T-helper 2 cell treated with Interferon-gamma antibody and Interleukin-4, amounts not matched to agents 5 μg/mL and 100 μg/mL, for 36 hours (primary cell): ENCODE data around the gene RAC2.

Experiments
- DNase-seq: peaks from one replicate; pipeline ENCODE4 v3.0.0; 2021; ENCODE audit warnings: low spot score
- H3K27ac Mint-ChIP-seq: one replicate; pipeline ENCODE4 v1.8.0; 2021; ENCODE audit warnings: mild to moderate bottlenecking, mixed read lengths
- H3K27me3 Mint-ChIP-seq: one replicate; pipeline ENCODE4 v1.8.0; 2021; ENCODE audit warnings: low read depth, mixed read lengths
- H3K36me3 Mint-ChIP-seq: one replicate; pipeline ENCODE4 v1.8.0; 2021; ENCODE audit warnings: low read depth, mixed read lengths
- H3K4me1 Mint-ChIP-seq: one replicate; pipeline ENCODE4 v1.8.0; 2021; ENCODE audit warnings: low read depth, mixed read lengths
- H3K4me3 Mint-ChIP-seq: one replicate; pipeline ENCODE4 v1.8.0; 2022; ENCODE audit warnings: mild to moderate bottlenecking, moderate library complexity, mixed read lengths
- H3K9me3 Mint-ChIP-seq: one replicate; pipeline ENCODE4 v1.8.0; 2021; ENCODE audit warnings: mixed read lengths

RAC2 gene

DNA sequence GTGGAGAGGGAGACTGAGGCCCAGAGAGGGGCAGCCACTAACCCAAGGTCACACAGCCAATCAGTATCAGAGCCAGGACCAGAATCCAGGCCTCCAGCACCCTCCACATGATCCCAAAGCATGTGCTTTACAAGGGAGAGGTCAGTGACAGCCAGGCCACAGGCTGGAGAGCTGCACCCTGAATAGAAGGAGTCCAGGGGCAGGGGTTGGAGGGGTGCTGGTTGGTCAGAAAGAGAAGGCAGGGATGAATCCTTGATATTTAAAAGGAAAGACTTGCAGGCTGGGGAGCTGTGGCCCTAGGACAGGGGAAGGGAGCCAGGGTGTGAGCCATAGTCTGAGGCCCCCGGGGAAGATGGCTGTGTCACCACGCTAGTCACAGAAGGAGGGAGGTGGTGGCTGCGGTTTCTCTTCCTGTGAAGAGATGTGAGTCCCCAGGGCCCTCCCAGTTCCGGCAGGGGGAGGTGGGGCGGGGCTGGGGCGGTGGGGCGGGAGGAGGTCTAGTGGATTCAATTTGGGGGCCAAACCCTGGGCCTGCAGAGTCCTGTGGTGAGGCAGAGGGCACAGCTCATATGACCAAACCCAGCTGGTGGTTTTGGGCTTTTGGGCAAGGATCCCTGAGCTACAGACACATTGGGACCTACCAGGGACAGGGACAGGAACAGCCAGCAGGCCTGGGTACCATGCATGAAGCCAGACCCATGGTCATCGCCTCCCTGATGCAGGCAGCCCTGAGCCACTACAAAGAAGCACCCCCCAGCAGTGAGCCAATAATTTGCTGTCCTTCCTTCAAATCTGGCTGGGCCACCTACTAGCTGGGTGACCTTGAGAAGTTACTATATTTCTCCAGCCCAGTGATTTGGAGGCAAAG is 14.0 kb downstream of the RAC2 start:
- no peaks in the 10 kb centered on the region for H3K27me3 Mint-ChIP-seq
- H3K4me1 Mint-ChIP-seq = peaks cover 78% of the 10 kb centered on the region
- H3K36me3 Mint-ChIP-seq = peaks cover 84% of the 10 kb centered on the region
- DNase-seq = peak; percentile 88
- H3K27ac Mint-ChIP-seq = peak overlapping the region; percentile 98
- peak overlapping the region; percentile 72 for H3K4me3 Mint-ChIP-seq
- H3K9me3 Mint-ChIP-seq = no peaks in the 10 kb centered on the region

DNA sequence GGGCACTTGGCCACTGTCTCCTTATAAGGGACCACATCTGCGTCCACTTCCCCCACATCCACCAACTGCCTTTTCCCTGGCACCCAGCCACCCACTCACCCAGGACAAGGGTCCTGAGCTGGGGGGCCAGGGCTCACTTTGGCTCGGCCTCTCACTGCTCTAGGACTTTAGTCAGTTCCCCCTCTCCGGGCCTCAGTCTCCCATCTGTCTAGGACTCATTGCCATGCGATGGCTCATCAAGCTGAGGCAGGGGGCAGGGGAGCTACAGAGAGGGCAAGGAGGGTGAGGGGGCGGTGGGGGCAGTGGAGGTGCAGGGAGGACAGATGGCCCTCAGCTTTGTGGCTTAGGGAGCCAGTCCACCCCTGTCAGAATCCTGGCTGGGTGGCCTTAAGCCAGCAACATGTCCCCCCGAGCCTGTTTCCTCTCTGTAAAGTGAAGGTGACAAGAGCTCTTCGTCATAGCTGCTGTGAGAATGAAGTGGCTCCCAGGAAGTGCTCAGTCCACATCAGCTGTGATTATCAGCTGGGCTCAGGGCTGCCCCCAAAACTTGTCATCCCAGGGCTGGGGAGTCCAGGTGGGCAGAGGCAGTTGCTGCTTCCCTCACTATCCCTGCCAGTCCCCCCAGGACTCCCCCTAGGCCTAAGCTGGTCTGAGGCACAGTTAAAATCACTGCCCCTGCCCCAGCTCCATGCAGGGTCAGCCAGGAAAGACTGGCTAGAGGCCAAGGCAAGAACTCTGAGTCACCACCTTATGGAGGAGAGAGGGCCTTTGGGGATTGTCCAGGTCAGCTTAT is 14.9 kb downstream of the RAC2 start:
- DNase-seq = no peak
- peak overlapping the region; percentile 98 for H3K27ac Mint-ChIP-seq
- peaks cover 80% of the 10 kb centered on the region for H3K4me1 Mint-ChIP-seq
- H3K36me3 Mint-ChIP-seq = peaks cover 85% of the 10 kb centered on the region
- no peaks in the 10 kb centered on the region for H3K27me3 Mint-ChIP-seq
- no peaks in the 10 kb centered on the region for H3K9me3 Mint-ChIP-seq
- peak overlapping the region; percentile 72 for H3K4me3 Mint-ChIP-seq

DNA sequence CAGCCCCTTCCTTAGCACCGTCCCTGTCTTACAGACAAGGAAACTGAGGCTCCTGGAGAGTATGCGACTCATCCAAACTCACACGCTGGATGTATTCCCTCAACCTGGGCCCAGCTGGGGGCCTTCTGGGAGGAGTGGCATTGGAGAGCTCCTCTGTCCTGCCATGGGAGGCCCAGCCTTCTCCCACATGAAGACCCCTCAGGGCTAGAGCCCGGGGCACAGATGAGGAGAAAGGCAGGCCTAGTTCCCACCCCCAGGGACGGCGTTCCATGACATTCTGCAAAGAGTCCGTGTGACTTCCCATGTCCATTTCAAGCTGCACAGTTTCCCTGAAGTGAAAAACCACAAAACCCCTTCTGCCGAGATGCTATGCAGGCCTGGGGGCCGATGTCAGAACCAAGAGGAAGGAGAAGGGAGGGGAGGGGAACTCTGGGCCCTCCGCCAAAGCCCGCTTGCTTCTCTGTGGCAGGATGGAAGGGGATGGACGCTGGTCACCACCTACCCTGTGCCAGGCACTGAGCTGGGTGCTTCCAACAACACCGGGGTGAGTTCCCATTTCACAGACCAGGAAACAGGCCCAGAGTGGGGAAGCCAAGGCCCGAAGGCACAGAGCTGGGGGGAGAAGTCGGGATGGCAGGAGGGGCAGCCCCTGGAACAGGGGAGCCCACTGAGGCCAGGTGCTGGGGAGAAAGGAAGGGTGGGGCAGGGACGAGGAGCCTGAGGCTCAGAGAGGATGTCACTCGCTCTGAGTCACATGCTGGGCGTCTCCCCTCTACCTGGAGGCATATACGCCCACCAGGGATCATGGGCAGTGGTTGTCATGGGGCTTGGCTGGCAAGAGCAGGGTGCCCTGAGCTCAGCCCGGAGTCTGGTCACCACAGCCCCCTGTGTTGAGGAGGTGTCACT is 15.7 kb downstream of the RAC2 start:
- H3K36me3 Mint-ChIP-seq = peaks cover 85% of the 10 kb centered on the region
- H3K4me3 Mint-ChIP-seq = peak overlapping the region; percentile 72
- peak overlapping the region; percentile 98 for H3K27ac Mint-ChIP-seq
- H3K9me3 Mint-ChIP-seq = no peaks in the 10 kb centered on the region
- H3K27me3 Mint-ChIP-seq = no peaks in the 10 kb centered on the region
- H3K4me1 Mint-ChIP-seq = peaks cover 80% of the 10 kb centered on the region
- no peak for DNase-seq

DNA sequence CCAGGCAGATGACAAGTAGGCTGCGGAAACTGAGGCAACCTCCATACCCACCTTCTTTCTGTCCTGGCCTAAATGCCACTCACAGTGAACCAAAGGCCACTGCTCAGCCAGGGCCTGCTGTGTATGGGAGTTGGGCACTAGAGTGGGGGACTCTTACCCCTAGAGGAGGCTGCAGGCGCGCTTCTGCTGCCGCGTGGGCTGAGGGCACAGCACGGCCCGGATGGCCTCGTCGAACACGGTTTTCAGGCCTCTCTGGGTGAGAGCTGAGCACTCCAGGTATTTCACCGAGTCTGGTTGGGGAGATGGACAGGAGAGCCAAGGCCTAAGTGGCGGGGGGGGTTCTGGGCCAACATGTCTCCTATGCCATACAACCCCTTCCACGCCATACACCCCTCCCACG is 17.6 kb downstream of the RAC2 start:
- peaks cover 86% of the 10 kb centered on the region for H3K36me3 Mint-ChIP-seq
- peaks cover 7% of the 10 kb centered on the region for H3K9me3 Mint-ChIP-seq
- no peaks in the 10 kb centered on the region for H3K27me3 Mint-ChIP-seq
- peaks cover 79% of the 10 kb centered on the region for H3K4me1 Mint-ChIP-seq
- no peak overlapping the region for H3K4me3 Mint-ChIP-seq
- peak overlapping the region; percentile 94 for H3K27ac Mint-ChIP-seq
- DNase-seq = no peak

DNA sequence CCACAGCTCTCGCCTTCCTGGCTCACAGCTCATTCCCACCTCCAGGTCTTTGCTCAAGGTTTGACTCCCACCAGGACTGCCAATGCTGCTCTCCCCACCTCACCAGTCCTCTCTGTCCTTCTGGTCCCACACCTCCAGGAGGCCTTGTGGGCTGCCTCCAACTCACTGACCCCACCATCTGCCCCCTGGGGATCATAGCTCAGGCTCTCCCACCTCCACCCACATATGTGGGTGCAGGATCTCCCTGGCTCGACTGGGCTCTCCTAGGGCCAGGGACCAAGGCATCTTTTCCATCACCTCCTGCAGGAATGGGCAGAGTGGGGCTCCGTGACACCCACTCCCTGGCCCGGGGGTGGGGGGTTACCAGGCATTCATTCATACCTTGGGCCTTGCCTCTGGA is 18.0 kb downstream of the RAC2 start:
- H3K36me3 Mint-ChIP-seq = peaks cover 86% of the 10 kb centered on the region

DNA sequence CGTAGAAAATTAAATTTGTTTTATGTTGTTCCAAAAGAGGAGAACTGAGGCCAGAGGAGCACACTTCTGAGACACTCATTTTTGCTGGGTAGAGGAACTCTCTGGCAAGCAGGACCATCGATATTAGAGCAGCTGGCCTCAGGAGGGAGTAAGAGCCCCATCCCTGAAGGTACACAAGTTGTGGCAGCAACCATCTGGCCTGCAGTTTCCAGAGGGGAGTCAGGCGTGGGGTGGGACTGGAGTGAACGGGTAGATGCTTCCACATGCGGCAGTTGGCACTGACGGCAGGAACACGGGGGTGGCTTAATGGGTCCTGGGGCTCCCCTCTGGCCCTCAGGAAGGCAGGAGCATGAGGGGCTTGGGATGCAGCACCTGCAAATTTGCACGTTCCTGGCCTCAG is 18.6 kb downstream of the RAC2 start:
- H3K4me3 Mint-ChIP-seq = no peak overlapping the region
- H3K27ac Mint-ChIP-seq = peak overlapping the region; percentile 94
- H3K9me3 Mint-ChIP-seq = peaks cover 13% of the 10 kb centered on the region
- H3K4me1 Mint-ChIP-seq = peaks cover 79% of the 10 kb centered on the region
- no peak for DNase-seq
- peaks cover 86% of the 10 kb centered on the region for H3K36me3 Mint-ChIP-seq
- no peaks in the 10 kb centered on the region for H3K27me3 Mint-ChIP-seq

More for the DNA sequence above, 18.0 kb downstream of the RAC2 start:
- Mint-ChIP-seq H3K9me3 (peaks cover 9% of the 10 kb centered on the region), H3K4me1 (peaks cover 79% of the 10 kb centered on the region), H3K27ac (peak overlapping the region; percentile 94), H3K27me3 (no peaks in the 10 kb centered on the region), H3K4me3 (no peak overlapping the region)
- DNase-seq = no peak

DNA sequence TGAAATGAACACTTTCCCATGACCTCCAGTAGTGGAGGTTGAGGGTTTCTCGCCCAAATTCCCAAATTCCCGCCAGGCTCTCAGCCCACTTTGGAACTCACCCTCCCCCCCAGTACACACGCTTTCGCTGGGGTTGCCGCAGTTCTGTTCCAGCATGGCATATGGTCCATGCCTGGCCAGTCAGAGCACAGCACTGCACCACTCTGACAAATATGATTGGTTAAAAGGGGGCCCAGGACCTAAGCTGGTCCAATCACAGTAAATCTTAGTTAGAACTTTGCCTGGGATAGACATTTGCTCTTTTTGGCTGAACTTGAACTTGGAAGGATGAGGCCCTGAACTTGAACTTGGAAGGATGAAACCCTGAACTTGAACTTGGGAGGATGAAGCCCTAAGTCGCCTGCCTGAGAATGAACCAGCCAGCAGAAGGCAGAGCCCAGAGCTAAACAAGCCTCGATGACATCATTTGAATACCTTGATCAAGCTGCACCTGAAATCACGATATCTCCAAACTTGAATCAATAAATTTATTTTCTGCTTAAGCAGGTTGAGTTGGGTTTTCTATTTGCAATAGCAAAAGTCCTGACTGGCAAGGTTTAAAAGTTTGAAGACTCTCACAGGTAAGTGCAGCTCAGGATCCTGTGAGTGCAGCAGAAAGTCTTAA is 19.2 kb downstream of the RAC2 start:
- peak overlapping the region; percentile 30 for H3K4me3 Mint-ChIP-seq
- peaks cover 80% of the 10 kb centered on the region for H3K4me1 Mint-ChIP-seq
- H3K27ac Mint-ChIP-seq = peak overlapping the region; percentile 94
- H3K9me3 Mint-ChIP-seq = peaks cover 13% of the 10 kb centered on the region
- H3K36me3 Mint-ChIP-seq = peaks cover 85% of the 10 kb centered on the region
- H3K27me3 Mint-ChIP-seq = no peaks in the 10 kb centered on the region
- no peak for DNase-seq

DNA sequence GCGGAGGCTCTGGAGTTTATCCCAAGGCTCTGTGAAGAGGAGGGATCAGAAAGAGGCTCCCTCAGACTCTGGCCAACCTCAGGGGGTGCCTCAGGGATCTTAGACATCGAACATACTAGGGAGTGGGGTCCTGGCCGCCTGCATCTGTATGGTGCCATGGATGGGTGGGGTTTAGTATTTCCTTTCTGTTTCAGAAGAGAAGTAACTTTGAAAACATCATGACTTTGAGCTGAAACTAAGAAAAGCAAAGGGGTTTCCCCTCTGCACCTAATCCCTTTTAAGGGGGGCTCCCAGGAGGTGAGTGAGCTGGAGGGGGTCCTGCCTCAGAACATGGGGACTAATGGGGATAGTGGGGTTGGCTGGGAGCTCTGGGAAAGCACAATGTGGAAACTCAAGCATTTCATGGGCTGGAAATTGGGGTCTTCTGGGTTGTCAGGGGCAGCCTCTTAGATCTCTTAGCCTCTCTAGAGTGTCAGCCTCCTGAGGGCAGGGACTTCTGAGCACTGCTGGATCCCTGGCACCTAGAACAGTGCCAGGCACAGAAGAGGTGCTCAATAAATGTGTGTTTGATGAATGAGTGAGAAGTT is 20.0 kb downstream of the RAC2 start:
- no peak for DNase-seq
- Mint-ChIP-seq H3K36me3 (peaks cover 78% of the 10 kb centered on the region), H3K27me3 (no peaks in the 10 kb centered on the region), H3K9me3 (peaks cover 13% of the 10 kb centered on the region), H3K4me3 (peak overlapping the region; percentile 50), H3K27ac (peak overlapping the region; percentile 94), H3K4me1 (peaks cover 81% of the 10 kb centered on the region)

DNA sequence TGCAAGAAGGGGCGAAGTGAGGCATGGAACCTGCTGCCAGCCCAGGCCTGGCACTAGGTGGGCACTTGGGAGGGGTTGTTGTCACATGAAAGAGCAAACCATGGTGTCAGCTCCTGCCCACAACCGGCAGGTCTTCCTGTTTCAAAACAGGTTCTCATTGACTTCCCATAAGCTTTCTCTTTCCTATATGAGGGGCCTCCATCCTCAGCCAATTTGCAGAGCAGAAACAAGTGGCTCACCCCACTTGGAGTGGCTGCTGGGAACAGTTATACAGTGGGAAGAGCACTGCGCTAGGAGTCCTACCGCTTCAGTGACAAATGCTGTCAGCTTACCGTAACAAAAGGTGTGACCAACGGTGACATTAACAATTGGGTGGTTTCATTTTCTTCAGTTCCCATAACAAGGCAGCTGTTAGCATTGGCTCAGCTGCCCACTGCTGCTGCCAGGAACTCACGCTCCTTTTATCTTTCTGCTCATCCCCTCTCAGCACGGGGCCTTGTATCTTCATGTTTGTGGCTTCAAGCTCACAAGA is 21.6 kb downstream of the RAC2 start:
- H3K36me3 Mint-ChIP-seq = peaks cover 65% of the 10 kb centered on the region
- peaks cover 13% of the 10 kb centered on the region for H3K9me3 Mint-ChIP-seq
- H3K4me3 Mint-ChIP-seq = peak overlapping the region; percentile 50
- H3K27ac Mint-ChIP-seq = peak overlapping the region; percentile 94
- no peaks in the 10 kb centered on the region for H3K27me3 Mint-ChIP-seq
- peaks cover 79% of the 10 kb centered on the region for H3K4me1 Mint-ChIP-seq
- DNase-seq = no peak

DNA sequence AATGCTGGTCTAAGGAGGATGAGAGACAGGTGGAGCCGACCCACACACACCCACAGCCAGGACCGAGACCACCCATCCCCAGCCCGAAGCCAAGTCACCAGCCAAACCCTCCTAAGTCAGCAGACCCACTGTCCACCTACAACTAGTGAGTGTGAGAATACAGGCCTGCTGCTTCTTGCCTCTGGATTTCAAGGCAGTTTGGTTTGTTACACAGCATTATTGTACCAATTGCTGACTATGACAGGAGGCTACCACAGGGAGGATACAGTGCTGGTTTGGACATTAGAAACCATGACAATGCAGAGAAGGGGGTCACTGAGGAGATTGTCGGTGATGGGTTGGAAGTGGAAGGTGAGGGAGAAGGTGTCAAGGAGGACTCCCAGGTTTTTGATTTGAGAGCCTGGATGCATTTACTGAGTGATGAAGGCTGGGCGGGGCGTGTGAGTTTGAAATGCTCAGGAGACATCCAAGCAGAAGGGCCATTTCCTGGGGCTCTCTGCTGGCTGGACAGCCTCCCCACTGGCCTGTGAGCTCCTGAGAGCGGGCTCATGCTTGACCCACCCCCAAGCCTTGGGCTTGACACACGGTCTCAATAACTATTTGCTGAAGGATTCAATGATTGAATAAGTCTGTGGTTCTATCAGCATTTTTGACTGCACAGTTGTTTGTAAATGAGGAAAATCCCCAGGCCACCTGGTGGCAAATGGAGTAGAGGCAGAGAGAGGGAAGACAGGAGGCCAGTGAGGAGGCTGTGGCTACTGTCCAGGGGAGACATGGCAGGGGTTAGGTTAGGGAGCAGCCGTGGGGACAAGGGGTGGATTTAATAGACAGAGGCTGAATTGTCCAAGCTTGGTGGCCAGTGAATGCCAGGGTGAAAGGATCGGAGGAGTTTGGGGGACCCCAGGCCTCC is 22.4 kb downstream of the RAC2 start:
- DNase-seq = no peak
- H3K27me3 Mint-ChIP-seq = no peaks in the 10 kb centered on the region
- peaks cover 65% of the 10 kb centered on the region for H3K36me3 Mint-ChIP-seq
- peak overlapping the region; percentile 94 for H3K27ac Mint-ChIP-seq
- peaks cover 13% of the 10 kb centered on the region for H3K9me3 Mint-ChIP-seq
- H3K4me3 Mint-ChIP-seq = peak overlapping the region; percentile 50
- peaks cover 79% of the 10 kb centered on the region for H3K4me1 Mint-ChIP-seq

DNA sequence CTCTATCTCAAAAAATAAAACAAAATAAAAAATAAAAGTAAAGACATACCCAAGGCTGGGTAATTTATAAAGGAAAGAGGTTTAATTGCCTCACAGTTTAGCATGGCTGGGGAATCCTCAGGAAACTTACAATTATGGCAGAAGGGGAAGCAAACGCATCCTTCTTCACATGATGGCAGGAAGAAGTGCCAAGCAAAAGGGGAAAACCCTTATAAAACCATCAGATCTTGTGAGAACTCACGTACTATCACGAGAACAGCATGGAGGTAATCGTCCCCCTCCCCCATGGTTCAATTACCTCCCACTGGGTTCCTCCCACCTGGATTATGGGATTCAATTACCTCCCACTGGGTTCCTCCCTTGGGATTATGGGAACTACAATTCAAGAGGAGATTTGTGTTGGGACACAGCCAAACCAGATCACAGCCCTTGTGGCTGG is 23.5 kb downstream of the RAC2 start:
- Mint-ChIP-seq H3K4me1 (peaks cover 78% of the 10 kb centered on the region), H3K36me3 (peaks cover 55% of the 10 kb centered on the region), H3K27me3 (no peaks in the 10 kb centered on the region), H3K27ac (peak overlapping the region; percentile 90), H3K9me3 (peaks cover 13% of the 10 kb centered on the region), H3K4me3 (peak overlapping the region; percentile 66)
- DNase-seq = no peak

DNA sequence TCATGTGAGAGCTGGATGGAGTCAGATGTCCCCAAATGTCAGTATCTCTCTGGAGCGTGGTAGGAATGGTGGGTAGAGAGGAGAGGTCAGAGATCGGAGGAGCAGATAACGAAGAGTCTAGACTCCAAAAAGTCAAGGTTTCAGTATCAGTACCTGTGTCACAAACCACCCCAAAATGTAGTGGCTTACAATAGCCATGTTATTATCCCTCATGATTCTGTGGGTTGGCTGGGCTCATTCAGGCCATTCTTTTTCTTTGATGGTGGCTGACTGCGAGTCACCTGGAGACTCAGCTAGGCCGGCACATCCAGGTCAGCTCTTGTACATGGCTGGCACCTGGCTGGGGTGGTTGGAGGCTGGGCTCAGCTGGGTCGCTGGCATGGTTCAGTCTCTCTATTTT is 24.5 kb downstream of the RAC2 start:
- Mint-ChIP-seq H3K27ac (peak overlapping the region; percentile 90), H3K36me3 (peaks cover 44% of the 10 kb centered on the region), H3K4me1 (peaks cover 68% of the 10 kb centered on the region), H3K4me3 (peak overlapping the region; percentile 66), H3K27me3 (no peaks in the 10 kb centered on the region), H3K9me3 (peaks cover 13% of the 10 kb centered on the region)
- DNase-seq = no peak
